IPS DF 6.9 (cell line): ENCODE measurements around the gene UBE2Z.
"Not testable (repeated sequence)": the region's sequence is repeated elsewhere in the genome, so short reads cannot be mapped to it uniquely, and the experiment has no call there.

Source experiments
- DNase-seq: peaks from one replicate; pipeline ENCODE4 v3.0.0-alpha.2; 2013; ENCODE audit warnings: low read depth, low spot score
- H3K27ac ChIP-seq: one replicate; pipeline ENCODE4 v1.5.1; 2013; ENCODE audit warnings: low read length, control low read depth
- H3K27me3 ChIP-seq: 2 replicates; pipeline ENCODE4 v1.6.1; 2013; ENCODE audit warnings: mild to moderate bottlenecking, low read length; ENCODE audit not compliant: control insufficient read depth, insufficient read depth
- H3K36me3 ChIP-seq: 2 replicates; pipeline ENCODE4 v1.6.1; 2013; ENCODE audit warnings: low read length; ENCODE audit not compliant: control insufficient read depth, insufficient read depth
- H3K4me1 ChIP-seq: 2 replicates; pipeline ENCODE4 v1.6.1; 2013; ENCODE audit warnings: low read length; ENCODE audit not compliant: control insufficient read depth, insufficient read depth
- H3K4me3 ChIP-seq: 2 replicates; pipeline ENCODE4 v1.5.1; 2013; ENCODE audit warnings: mild to moderate bottlenecking, low read length
- H3K9me3 ChIP-seq: 2 replicates; pipeline ENCODE4 v1.6.1; 2013; ENCODE audit warnings: low read length, inconsistent platforms; ENCODE audit not compliant: control insufficient read depth, insufficient read depth
- WGBS: extraction: QIAGEN DNeasy Blood & Tissue Kit; methylation state at CpG from one replicate; pipeline ENCODE4 v1.1.7; 2013; ENCODE audit warnings: mixed read lengths, missing lambda C conversion rate; ENCODE audit not compliant: insufficient read length, insufficient coverage; 5-methylcytosine and 5-hydroxymethylcytosine counted together

The UBE2Z gene

DNA sequence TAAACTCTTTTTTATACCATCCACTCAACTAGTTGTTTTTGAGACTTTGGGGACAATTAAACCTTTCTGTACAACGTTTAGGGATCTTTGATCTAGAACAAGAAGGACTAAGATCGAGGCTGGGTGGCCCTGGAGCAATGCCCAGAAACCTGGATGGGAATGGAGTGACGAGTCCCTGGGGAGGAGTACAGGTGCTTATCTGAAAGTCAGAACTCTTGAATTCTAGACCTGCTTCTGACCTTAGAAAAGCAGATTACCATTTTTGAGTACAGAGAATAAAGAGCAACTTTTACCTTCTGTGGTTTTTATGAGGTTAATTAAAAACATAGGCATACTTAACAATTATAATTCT is 17.8 kb downstream of the UBE2Z start:
- no peak overlapping the region for H3K4me3 ChIP-seq
- no peak overlapping the region for H3K27ac ChIP-seq
- no peaks in the 10 kb centered on the region for H3K4me1 ChIP-seq
- no peaks in the 10 kb centered on the region for H3K9me3 ChIP-seq
- H3K36me3 ChIP-seq, result peaks cover 39% of the 10 kb centered on the region
- H3K27me3 ChIP-seq, result no peaks in the 10 kb centered on the region
- WGBS, result no CpG with 5 or more reads among the region's 3 CpGs
- no peak for DNase-seq

DNA sequence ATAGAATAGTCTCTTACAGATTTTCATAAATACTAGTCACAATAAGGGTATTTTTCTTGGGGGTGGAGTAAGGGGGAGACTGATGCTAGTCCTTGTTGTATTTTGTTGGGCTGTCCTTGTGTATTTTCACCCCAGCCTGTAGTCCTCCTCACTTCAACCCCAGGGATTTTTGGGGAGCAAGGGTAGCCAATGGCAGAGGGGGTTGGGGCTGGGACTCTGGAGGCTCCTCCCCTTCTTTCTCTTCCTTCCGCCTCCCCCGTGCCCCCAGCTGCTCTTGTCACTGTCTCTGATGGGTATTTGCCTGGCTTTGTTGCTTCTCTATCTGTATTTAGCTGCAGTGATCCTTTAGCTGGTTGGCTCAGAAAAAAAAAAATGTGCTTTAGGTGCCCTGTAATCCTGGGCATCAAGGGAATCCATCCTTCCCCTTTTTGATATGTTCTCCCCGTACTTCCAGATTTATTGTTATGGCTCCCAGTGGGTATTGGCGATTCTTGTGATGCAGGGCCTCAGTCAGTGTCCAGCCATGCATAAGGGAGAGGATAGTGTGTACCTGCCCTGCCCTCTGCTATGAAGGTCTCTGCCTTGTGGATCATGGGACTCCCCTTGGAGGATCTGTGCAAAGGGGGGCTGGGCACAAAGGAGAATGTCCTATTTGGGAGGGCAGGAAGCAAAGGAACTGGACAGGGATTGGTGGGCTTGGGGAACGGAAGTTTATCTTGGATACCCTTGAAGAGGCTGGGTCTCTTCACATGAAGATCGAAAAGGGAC is 20.0 kb downstream of the UBE2Z start:
- no peak overlapping the region for H3K27ac ChIP-seq
- no peaks in the 10 kb centered on the region for H3K4me1 ChIP-seq
- WGBS, result no CpG with 5 or more reads among the region's 6 CpGs

DNA sequence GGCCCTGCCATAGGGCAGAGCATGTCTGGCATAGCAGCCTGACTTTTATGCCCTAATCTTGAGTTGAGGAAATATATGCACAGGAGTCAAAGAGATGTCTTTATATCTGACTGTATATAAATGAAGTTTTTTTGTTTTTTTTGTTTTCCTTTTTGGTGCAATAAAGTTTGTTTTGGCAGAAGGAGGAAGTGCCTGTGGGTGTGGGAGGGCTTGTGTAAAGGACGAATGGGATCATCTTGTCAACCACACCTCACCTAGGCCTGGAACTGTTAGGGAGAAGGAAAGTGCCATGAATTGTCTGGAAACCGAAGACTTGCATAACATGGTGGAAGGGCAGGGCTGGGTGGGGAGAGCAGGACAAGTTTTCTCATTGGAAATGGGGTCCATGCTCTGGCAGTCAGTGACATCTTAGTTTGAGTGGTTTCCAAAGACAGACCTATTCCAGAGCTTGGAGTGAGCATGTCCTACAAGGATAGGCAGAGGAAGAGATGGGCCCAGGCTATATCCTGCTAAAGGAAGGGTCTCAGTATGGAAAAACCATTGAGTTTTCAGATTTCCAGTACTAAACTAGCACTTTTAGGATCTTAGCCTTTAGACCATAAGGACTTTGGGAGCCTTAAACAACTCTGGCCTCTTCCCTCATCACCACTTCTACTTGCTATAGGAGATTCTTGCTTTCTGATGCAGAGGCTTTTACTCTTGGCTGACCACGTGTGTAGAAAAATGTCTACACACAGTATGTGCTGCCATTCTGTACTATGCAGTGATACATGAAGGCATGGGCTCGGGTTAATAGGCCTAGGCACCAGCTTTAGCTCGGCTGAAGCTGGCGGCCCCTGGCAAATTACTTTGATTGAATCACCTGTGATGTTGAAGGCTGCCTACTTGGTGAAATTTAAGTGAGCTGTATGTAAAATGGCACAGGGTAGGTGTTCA is 20.9 kb downstream of the UBE2Z start:
- Histone ChIP-seq H3K4me3 (no peak overlapping the region), H3K4me1 (no peaks in the 10 kb centered on the region), H3K27ac (no peak overlapping the region), H3K27me3 (no peaks in the 10 kb centered on the region; the same call in 1 of the 2 replicates), H3K9me3 (no peaks in the 10 kb centered on the region), H3K36me3 (peaks cover 35% of the 10 kb centered on the region)
- no peak for DNase-seq
- no CpG with 5 or more reads among the region's 6 CpGs for WGBS

More for the DNA sequence above, 20.0 kb downstream of the UBE2Z start:
- Histone ChIP-seq H3K36me3 (peaks cover 35% of the 10 kb centered on the region), H3K4me3 (no peak overlapping the region), H3K27me3 (no peaks in the 10 kb centered on the region; the same call in 1 of the 2 replicates), H3K9me3 (no peaks in the 10 kb centered on the region)
- DNase-seq, result no peak

DNA sequence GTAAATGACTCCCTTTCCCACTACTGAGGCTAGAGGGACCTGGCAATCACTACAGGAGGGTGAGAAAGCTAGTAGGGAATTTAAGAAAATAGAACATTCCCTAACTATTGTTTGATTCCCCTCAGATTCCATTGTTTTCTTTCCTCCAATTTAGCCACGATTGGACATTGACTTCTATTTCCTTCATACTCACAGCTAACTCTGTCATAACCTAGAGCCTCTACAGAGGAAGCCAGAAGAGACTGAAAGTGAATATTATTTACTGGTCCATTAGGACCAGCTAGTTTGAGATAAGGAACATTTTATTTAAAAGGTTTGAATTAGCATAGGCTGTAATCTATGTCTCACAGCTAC is 21.6 kb downstream of the UBE2Z start:
- no CpG with 5 or more reads among the region's 1 CpG for WGBS

DNA sequence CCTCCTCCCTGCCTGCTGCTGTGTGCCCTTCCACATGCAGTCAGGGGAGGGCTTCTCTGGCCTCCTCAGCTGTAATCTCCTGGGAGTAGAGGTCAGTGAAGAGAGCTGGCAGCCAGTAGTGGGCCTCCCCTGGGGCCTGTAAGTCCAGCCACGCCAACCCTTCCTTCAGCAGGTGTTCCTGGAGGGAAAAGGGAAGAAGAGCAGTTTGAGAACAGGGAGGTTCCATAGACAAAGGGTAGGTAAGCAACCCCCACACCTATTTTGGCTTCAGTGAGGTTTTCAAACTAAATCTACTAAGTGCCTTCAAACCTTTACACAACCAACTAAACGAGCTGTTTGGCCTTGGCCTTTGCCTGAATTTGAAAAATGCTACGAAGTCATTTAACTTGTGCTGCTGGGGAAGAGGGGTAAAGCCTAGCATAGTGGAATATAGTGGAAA is 22.2 kb downstream of the UBE2Z start:
- H3K27me3 ChIP-seq, result no peaks in the 10 kb centered on the region; the same call in 1 of the 2 replicates
- peaks cover 35% of the 10 kb centered on the region for H3K36me3 ChIP-seq
- no peak overlapping the region for H3K4me3 ChIP-seq
- no peak for DNase-seq
- WGBS, result no CpG with 5 or more reads among the region's 3 CpGs
- H3K4me1 ChIP-seq, result no peaks in the 10 kb centered on the region
- no peaks in the 10 kb centered on the region for H3K9me3 ChIP-seq
- no peak overlapping the region for H3K27ac ChIP-seq

More for the DNA sequence above, 21.6 kb downstream of the UBE2Z start:
- H3K36me3 ChIP-seq, result peaks cover 35% of the 10 kb centered on the region
- H3K4me1 ChIP-seq, result no peaks in the 10 kb centered on the region
- no peaks in the 10 kb centered on the region; the same call in 1 of the 2 replicates for H3K27me3 ChIP-seq
- no peak overlapping the region for H3K4me3 ChIP-seq
- no peak for DNase-seq
- no peaks in the 10 kb centered on the region for H3K9me3 ChIP-seq
- no peak overlapping the region for H3K27ac ChIP-seq

DNA sequence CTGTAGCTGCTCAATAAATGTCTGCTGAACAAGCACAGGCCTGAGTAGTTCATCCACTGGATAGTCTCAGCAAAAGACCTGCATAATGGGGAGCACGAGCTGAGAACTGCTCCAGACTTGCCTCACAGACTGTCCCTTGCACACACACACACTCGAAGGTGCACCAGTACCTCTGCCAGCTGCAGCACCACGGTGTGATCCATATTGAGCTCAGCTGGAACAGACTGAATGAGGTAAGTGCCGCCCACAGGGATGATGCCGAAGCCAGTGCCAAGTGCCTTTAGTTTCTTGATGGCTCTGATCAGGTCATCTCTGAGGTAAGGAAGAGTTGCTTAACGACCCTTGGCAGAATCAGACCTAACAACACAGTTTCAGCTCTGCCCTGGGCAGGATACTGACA is 24.8 kb downstream of the UBE2Z start:
- H3K27ac ChIP-seq, result no peak overlapping the region
- no CpG with 5 or more reads among the region's 6 CpGs for WGBS
- H3K36me3 ChIP-seq, result peaks cover 33% of the 10 kb centered on the region

DNA sequence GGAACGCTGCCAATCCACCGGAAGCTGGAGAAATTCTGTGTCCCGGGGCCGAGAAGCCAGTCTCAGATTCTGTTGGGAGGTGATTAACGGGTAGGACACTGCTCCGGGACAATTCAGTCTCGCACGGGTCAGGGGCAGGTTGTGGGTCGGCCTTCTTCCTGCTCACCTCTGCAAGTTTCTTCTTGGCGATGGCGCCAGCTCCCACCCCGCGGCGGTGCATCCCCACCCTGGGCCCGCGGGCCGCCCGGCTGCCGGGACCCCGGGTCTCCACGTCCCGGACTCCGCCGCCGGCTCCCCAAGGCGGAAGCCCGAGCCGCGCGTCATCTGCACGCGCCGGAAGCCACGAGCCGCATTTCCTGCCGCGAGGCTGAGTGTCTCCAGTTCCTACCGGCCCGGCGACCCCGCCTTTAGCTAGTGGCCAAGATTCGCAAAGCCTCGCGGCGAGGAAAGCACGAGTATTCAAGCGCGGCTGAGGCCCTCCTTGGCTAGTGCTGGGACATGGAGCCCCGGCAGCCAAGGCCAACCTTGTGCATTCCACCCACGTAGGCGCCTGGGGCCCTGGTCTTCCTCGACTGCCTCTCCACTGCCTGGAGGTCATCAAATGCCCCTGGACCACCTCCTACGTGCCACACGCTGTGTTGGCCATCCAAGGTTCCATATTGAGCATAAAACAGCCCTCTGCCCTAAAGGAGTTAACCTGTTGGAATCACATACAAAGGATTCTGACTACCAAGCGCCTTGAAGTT is 36.5 kb downstream of the UBE2Z start, which contains the start of gene SNF8:
TSS of gene SNF8 (minus strand) at position 328 of the 746 bp plus-strand sequence. CDS start at position 220, 108 bp downstream.
- H3K36me3 ChIP-seq, result peaks cover 5% of the 10 kb centered on the region; the same call in 1 of the 2 replicates
- H3K4me1 ChIP-seq, result no peaks in the 10 kb centered on the region
- peak; percentile 84 for DNase-seq
- peak within 1 kb of the TSS; percentile 84; the same call in 1 of the 2 replicates for H3K4me3 ChIP-seq
- no peaks in the 10 kb centered on the region for H3K27me3 ChIP-seq
- WGBS, result no CpG with 5 or more reads among the region's 55 CpGs
- no peak within 1 kb of the TSS for H3K27ac ChIP-seq
- H3K9me3 ChIP-seq, result no peaks in the 10 kb centered on the region

More for the DNA sequence above, 24.8 kb downstream of the UBE2Z start:
- H3K4me3 ChIP-seq, result no peak overlapping the region
- H3K9me3 ChIP-seq, result no peaks in the 10 kb centered on the region
- H3K27me3 ChIP-seq, result no peaks in the 10 kb centered on the region; the same call in 1 of the 2 replicates
- H3K4me1 ChIP-seq, result no peaks in the 10 kb centered on the region
- DNase-seq, result no peak

DNA sequence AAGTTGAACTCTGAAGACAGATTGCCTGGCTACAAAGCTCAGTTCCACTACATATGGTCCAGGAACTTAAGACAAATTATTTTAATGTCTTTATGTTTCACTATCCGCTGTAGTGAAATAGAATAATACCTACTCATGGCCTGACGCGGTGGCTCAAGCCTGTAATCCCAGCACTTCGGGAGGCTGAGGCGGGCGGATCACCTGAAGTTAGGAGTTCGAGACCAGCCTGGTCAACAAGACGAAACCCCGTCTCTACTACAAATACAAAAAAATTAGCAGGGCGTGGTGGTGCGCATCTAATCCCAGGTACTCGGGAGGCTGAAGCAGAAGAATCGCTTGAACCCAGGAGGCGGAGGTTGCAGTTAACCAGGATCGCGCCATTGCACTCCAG is 37.0 kb downstream of the UBE2Z start:
- peak overlapping the region; percentile 84; the same call in 1 of the 2 replicates for H3K4me3 ChIP-seq
- WGBS, result no CpG with 5 or more reads among the region's 16 CpGs
- H3K9me3 ChIP-seq, DNase-seq, H3K4me1 ChIP-seq, H3K27ac ChIP-seq, H3K36me3 ChIP-seq, H3K27me3 ChIP-seq: not testable (repeated sequence)

DNA sequence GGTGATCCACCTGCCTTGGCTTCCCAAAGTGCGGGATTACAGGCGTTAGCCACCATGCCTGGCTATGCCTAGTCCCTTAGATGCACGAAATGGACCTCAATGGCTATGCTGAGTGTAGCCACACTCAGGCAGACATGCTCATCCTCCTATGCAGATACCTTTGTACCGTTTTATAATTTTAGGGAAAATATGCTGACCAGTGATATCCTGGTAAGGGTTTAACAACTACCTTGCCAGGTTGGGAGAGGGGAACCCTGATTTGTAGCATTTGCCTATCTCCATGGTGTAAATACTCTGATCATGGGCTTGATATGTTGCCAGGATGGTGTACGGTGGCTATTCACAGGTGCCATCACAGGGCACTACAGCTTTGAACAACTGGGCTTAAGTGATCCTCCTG is 43.4 kb downstream of the UBE2Z start:
- Histone ChIP-seq H3K9me3 (no peaks in the 10 kb centered on the region), H3K36me3 (no peaks in the 10 kb centered on the region), H3K27ac (no peak overlapping the region), H3K4me1 (peaks cover 2% of the 10 kb centered on the region; the same call in 1 of the 2 replicates), H3K4me3 (no peak overlapping the region), H3K27me3 (no peaks in the 10 kb centered on the region)
- no peak for DNase-seq
- WGBS, result no CpG with 5 or more reads among the region's 5 CpGs

DNA sequence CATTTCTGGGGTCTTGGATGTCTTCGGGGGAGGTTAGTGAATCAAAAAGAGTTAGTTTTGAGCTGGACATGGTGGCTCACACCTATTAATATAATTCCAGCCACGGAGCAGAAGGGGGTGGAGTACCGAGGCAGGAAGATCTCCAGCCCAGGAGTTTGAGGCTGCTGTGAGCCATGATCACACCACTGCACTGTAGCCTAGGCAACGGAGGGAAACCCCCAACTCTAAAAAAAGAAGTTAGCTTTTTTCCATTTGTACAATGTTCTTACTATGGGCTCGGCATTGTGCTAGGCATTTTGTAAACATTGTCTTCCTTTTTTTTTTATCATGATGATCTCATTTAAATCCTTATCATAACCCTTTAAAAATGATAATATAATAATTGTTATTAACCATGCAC is 44.7 kb downstream of the UBE2Z start:
- DNase-seq, result no peak
- H3K9me3 ChIP-seq, result no peaks in the 10 kb centered on the region
- no peak overlapping the region for H3K4me3 ChIP-seq
- WGBS, result no CpG with 5 or more reads among the region's 5 CpGs
- H3K27ac ChIP-seq, result no peak overlapping the region
- peaks cover 2% of the 10 kb centered on the region; the same call in 1 of the 2 replicates for H3K4me1 ChIP-seq
- H3K27me3 ChIP-seq, result no peaks in the 10 kb centered on the region
- no peaks in the 10 kb centered on the region for H3K36me3 ChIP-seq
